WERI-Rb-1 (cell line): ENCODE measurements around the gene POLR2B.

ENCODE experiments used
- DNase-seq: peaks from one replicate; pipeline ENCODE4 v3.0.0-alpha.2; 2020
- H3K27ac ChIP-seq: fragments of 250-450 bp; sonication (Bioruptor Pico); 2 replicates; pipeline ENCODE4 v1.5.1; 2020; ENCODE audit warnings: mild to moderate bottlenecking, moderate library complexity
- H3K27me3 ChIP-seq: fragments of 250-450 bp; sonication (Bioruptor Pico); 2 replicates; pipeline ENCODE4 v1.5.1; 2021; ENCODE audit warnings: mild to moderate bottlenecking, low read depth, moderate library complexity; ENCODE audit not compliant: insufficient read depth, severe bottlenecking
- H3K36me3 ChIP-seq: fragments of 250-450 bp; sonication (Bioruptor Pico); 2 replicates; pipeline ENCODE4 v1.5.1; 2020; ENCODE audit warnings: mild to moderate bottlenecking, moderate library complexity
- H3K4me3 ChIP-seq: 2 replicates; pipeline ENCODE4 v1.5.1; 2011; ENCODE audit warnings: low read depth, mild to moderate bottlenecking, control low read depth, low read length
- H3K9me3 ChIP-seq: fragments of 250-450 bp; sonication (Bioruptor Pico); 2 replicates; pipeline ENCODE4 v1.5.1; 2021; ENCODE audit warnings: mild to moderate bottlenecking, moderate library complexity; ENCODE audit not compliant: severe bottlenecking
- TF ChIP-seq, protein P1 (sequence below): IDR thresholded peaks from 2 replicates; pipeline ENCODE4 v1.5.1; 2011; ENCODE audit warnings: low read depth, mild to moderate bottlenecking, control low read depth, inconsistent platforms, low read length

The POLR2B gene

DNA sequence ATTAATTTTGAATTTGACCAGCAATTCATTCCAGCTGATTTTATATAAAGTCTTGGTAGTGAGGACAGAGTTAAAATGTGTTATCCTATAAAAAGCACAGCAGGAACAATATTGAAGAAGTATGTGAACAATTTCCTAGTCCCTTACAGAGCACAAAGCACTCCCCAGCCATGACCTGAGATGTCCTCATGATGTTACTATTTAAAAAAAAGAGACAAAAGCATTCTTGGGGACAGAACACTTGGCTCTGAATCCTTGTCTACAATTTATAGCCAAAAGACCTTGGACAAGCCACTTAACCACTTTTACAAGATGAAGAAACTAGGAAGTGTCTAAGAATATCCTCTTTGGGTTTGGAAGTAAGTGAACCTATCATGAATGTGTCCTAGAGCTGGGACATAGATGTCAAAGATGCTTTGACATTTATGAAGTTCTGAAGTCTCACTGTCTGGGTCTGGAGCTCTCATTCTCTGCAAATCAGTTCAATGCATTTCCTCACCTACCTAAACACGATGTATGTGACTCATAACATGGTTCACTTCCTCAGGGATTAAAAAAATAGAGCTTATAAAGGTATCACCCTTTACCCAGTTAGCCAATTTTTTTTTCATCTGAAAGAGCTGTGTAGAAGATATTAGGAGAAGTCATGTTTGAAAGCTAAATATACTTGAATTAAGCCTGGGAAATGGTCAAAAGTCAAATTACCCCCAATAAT lies 70.1 kb downstream of the POLR2B start:
- H3K9me3 ChIP-seq, result no peaks in the 10 kb centered on the region
- H3K4me3 ChIP-seq, result no peak overlapping the region
- DNase-seq, result no peak
- no peak overlapping the region for H3K27ac ChIP-seq
- TF ChIP-seq, protein P1, sequence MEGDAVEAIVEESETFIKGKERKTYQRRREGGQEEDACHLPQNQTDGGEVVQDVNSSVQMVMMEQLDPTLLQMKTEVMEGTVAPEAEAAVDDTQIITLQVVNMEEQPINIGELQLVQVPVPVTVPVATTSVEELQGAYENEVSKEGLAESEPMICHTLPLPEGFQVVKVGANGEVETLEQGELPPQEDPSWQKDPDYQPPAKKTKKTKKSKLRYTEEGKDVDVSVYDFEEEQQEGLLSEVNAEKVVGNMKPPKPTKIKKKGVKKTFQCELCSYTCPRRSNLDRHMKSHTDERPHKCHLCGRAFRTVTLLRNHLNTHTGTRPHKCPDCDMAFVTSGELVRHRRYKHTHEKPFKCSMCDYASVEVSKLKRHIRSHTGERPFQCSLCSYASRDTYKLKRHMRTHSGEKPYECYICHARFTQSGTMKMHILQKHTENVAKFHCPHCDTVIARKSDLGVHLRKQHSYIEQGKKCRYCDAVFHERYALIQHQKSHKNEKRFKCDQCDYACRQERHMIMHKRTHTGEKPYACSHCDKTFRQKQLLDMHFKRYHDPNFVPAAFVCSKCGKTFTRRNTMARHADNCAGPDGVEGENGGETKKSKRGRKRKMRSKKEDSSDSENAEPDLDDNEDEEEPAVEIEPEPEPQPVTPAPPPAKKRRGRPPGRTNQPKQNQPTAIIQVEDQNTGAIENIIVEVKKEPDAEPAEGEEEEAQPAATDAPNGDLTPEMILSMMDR, result no peak
- H3K36me3 ChIP-seq, result no peaks in the 10 kb centered on the region
- H3K27me3 ChIP-seq, result no peaks in the 10 kb centered on the region

DNA sequence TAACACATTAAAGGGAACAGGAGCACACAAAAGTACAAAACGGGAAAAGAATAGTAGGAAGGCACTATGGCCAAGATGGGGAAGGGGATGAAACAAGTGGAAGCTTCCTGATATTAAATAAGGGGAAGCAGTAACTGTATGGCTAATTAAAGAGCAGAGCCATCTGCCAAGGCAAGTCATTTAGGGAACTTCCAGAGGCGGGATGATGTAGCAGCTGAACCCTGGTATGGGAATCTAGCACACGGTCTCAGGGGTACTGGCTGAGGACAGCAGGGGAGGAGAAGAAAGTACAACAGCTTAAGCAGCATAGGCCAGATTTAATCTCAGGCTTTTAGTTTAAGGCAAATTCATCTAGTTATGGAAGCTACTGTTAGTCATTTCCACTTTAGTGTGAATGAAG lies 72.4 kb downstream of the POLR2B start:
- H3K9me3 ChIP-seq, result no peaks in the 10 kb centered on the region
- no peak overlapping the region for H3K27ac ChIP-seq
- H3K4me3 ChIP-seq, result no peak overlapping the region
- no peaks in the 10 kb centered on the region for H3K36me3 ChIP-seq
- no peaks in the 10 kb centered on the region for H3K27me3 ChIP-seq
- TF ChIP-seq, protein P1, result no peak
- DNase-seq, result no peak

DNA sequence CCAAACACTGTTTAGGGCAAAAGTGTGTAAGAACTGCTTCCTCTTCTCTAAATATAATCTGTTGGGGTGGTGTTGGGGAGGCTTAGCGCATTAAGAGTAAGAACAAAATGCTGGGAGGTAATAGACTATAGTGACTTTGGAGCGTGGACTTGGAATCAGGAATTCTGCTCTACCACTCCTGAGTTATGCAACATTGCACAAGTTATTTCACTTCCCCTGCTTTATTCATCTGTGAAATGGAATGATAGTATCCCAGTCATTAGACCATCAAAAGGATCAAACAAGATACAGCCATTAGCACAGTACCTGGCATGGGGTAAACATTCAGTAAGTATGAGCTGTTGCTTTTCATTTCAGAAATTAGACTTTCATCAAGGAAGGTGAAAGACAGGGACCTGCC lies 72.8 kb downstream of the POLR2B start:
- Histone ChIP-seq H3K9me3 (no peaks in the 10 kb centered on the region), H3K36me3 (no peaks in the 10 kb centered on the region), H3K27ac (no peak overlapping the region), H3K27me3 (no peaks in the 10 kb centered on the region), H3K4me3 (no peak overlapping the region)
- TF ChIP-seq, protein P1, result no peak
- no peak for DNase-seq

DNA sequence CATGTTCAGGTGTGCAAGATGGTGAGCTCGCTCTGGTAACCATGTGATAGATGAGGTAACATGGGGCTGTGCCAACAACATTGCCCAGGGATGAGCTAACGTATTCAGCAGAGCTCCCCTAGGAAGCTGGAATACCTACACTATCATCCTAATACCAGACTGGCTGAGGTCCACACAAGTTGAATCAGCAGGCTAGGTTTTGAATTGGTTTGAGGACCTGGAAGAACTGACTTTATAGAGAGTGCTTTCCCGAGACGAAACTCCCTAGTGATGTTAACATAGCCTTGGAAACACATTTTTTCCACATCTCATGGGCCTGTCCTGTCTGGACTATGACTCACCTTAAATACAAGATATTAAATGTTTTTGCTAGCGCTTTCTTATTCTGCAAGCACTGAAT lies 74.8 kb downstream of the POLR2B start:
- no peak overlapping the region for H3K4me3 ChIP-seq
- no peaks in the 10 kb centered on the region for H3K9me3 ChIP-seq
- no peak for DNase-seq
- no peaks in the 10 kb centered on the region for H3K27me3 ChIP-seq
- TF ChIP-seq, protein P1, result no peak
- H3K27ac ChIP-seq, result no peak overlapping the region
- H3K36me3 ChIP-seq, result no peaks in the 10 kb centered on the region

DNA sequence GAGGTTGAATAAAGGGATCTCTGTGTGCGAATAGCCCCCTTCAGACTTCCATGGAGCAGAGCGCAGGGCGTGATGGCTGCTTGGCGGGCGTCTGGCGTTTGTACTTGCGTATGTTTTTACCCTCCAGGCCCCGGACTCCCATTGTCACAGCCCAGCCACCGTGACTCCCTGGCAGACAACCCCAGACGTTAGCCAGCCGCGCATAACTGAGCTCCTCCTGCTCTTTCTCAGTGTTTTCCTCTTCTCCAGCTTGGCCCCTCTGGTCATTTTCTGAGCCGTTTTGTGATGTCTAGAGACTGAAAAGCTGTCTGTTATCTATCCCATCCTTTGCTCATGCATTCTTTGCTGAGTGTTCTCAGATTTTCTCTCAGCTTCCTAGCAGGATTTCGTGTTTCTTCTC lies 77.2 kb downstream of the POLR2B start:
- no peak for DNase-seq
- TF ChIP-seq, protein P1, result no peak
- no peaks in the 10 kb centered on the region for H3K27me3 ChIP-seq
- H3K36me3 ChIP-seq, result no peaks in the 10 kb centered on the region
- no peak overlapping the region for H3K27ac ChIP-seq
- no peak overlapping the region for H3K4me3 ChIP-seq
- no peaks in the 10 kb centered on the region for H3K9me3 ChIP-seq
